Activated B cell treated with CpG ODN at 0.5 μM for 24 hours (primary cell): ENCODE measurements around the gene PTGFRN. TPM values are rescaled to one million over a fixed set of nuclear protein-coding genes. Genes with fewer than 3 reads are reported as not detected.

ENCODE experiments used
- ATAC-seq: fragments of 200-7000 bp; cut with Tn5 transposase; one replicate; pipeline ENCODE4 v1.10.0; 2021; ENCODE audit warnings: low read depth, mild to moderate bottlenecking, moderate library complexity
- CTCF ChIA-PET: fragments of 350-600 bp; sonication (Branson Sonifier 250); formaldehyde crosslinking; loops from one replicate; lab custom pipeline; 2021; ENCODE audit warnings: antibody characterized with exemption; lab: Charles Lee
- POLR2A ChIA-PET: fragments of 350-600 bp; sonication (Branson Sonifier 250); formaldehyde crosslinking; loops from one replicate; lab custom pipeline; 2021; ENCODE audit warnings: antibody characterized with exemption; lab: Charles Lee
- DNase-seq: peaks from one replicate; pipeline ENCODE4 v3.0.0; 2022
- H3K27ac Mint-ChIP-seq: one replicate; pipeline ENCODE4 v1.8.0; 2020; ENCODE audit warnings: mixed read lengths
- H3K27me3 Mint-ChIP-seq: one replicate; pipeline ENCODE4 v1.8.0; 2021; ENCODE audit warnings: mixed read lengths
- H3K36me3 Mint-ChIP-seq: one replicate; pipeline ENCODE4 v1.8.0; 2021; ENCODE audit warnings: low read depth, mixed read lengths
- H3K4me1 Mint-ChIP-seq: one replicate; pipeline ENCODE4 v1.8.0; 2021; ENCODE audit warnings: mixed read lengths
- H3K4me3 Mint-ChIP-seq: one replicate; pipeline ENCODE4 v1.8.0; 2020; ENCODE audit warnings: mild to moderate bottlenecking, mixed read lengths
- H3K9me3 Mint-ChIP-seq: one replicate; pipeline ENCODE4 v1.8.0; 2020; ENCODE audit warnings: mixed read lengths
- CTCF ChIP-seq: fragments of 200-600 bp; IDR thresholded peaks from one replicate; pipeline ENCODE4 v1.8.0; 2022; ENCODE audit warnings: antibody characterized with exemption, mild to moderate bottlenecking
- intact Hi-C: fragments of 100-400 bp; cut with micrococcal nuclease; formaldehyde crosslinking; loops from one replicate; pipeline ENCODE4 v1.15.1; 2024
- total RNA-seq: library from RNA; stranded (reverse); gene quantifications from 2 replicates; pipeline ENCODE4 v1.2.3, GENCODE V29; 2022

Gene PTGFRN
- total RNA-seq, 1 donor from 2014 or later = not detected

GRCh38 chr1:116880917-116881316, 28.8 kb upstream of the PTGFRN start:
- intact Hi-C loops = no loop called here
- TF ChIP-seq CTCF = no peak
- no peaks in the 10 kb centered on the region for H3K9me3 Mint-ChIP-seq
- no peak overlapping the region for H3K4me3 Mint-ChIP-seq
- H3K27ac Mint-ChIP-seq = no peak overlapping the region
- no peaks in the 10 kb centered on the region for H3K36me3 Mint-ChIP-seq
- H3K27me3 Mint-ChIP-seq = peaks cover 4% of the 10 kb centered on the region
- CTCF ChIA-PET = no interaction called here
- DNase-seq = no peak
- POLR2A ChIA-PET = no interaction called here
- ATAC-seq = no peak
- H3K4me1 Mint-ChIP-seq = no peaks in the 10 kb centered on the region

- H3K9me3 Mint-ChIP-seq = no peaks in the 10 kb centered on the region
- H3K4me1 Mint-ChIP-seq = no peaks in the 10 kb centered on the region
- H3K36me3 Mint-ChIP-seq = no peaks in the 10 kb centered on the region
- H3K27ac Mint-ChIP-seq = no peak overlapping the region
- POLR2A ChIA-PET = no interaction called here
- DNase-seq (no peak), ATAC-seq (no peak)
- TF ChIP-seq CTCF = no peak
- H3K4me3 Mint-ChIP-seq = no peak overlapping the region
- CTCF ChIA-PET = interaction anchor here (1.0 kb wide), 1 partner anchor 145 kb away, joined by 5 read pairs; no protein-coding TSS in a partner anchor
- no peaks in the 10 kb centered on the region for H3K27me3 Mint-ChIP-seq
- intact Hi-C loops = no loop called here
These were observed 27.7 kb upstream of the PTGFRN start for GRCh38 chr1:116881879-116882520.

- no peak overlapping the region for H3K4me3 Mint-ChIP-seq
- CTCF ChIA-PET = no interaction called here
- no peaks in the 10 kb centered on the region for H3K9me3 Mint-ChIP-seq
- POLR2A ChIA-PET = no interaction called here
- H3K27ac Mint-ChIP-seq = no peak overlapping the region
- no peaks in the 10 kb centered on the region for H3K36me3 Mint-ChIP-seq
- H3K4me1 Mint-ChIP-seq = no peaks in the 10 kb centered on the region
- H3K27me3 Mint-ChIP-seq = no peaks in the 10 kb centered on the region
- TF ChIP-seq CTCF = no peak
- intact Hi-C loops = no loop called here
- DNase-seq (no peak), ATAC-seq (no peak)
These were observed 26.9 kb upstream of the PTGFRN start for GRCh38 chr1:116882866-116883265.

- ChIA-PET POLR2A (no interaction called here), CTCF (no interaction called here)
- no peak overlapping the region for H3K27ac Mint-ChIP-seq
- intact Hi-C loops = no loop called here
- no peaks in the 10 kb centered on the region for H3K4me1 Mint-ChIP-seq
- no peak overlapping the region for H3K4me3 Mint-ChIP-seq
- ATAC-seq = no peak
- TF ChIP-seq CTCF = no peak
- DNase-seq = no peak
- no peaks in the 10 kb centered on the region for H3K9me3 Mint-ChIP-seq
- peaks cover under 1% of the 10 kb centered on the region for H3K27me3 Mint-ChIP-seq
- H3K36me3 Mint-ChIP-seq = no peaks in the 10 kb centered on the region
These were observed 23.3 kb upstream of the PTGFRN start for GRCh38 chr1:116886291-116886878.

- CTCF ChIA-PET = no interaction called here
- Mint-ChIP-seq H3K9me3 (no peaks in the 10 kb centered on the region), H3K4me1 (no peaks in the 10 kb centered on the region), H3K4me3 (no peak overlapping the region), H3K27ac (no peak overlapping the region), H3K36me3 (no peaks in the 10 kb centered on the region), H3K27me3 (peaks cover 4% of the 10 kb centered on the region)
- TF ChIP-seq CTCF = no peak
- POLR2A ChIA-PET = no interaction called here
- no peak for DNase-seq
- no peak for ATAC-seq
- intact Hi-C loops = no loop called here
These were observed 22.5 kb upstream of the PTGFRN start for GRCh38 chr1:116887212-116887611.
